ENCODE data around the gene AHCYL2.
"Not testable (repeated sequence)": the region's sequence is repeated elsewhere in the genome, so short reads cannot be mapped to it uniquely, and the experiment has no call there.

Gene AHCYL2

GRCh38 chr7:129439963-129440625 is 215.3 kb downstream of the AHCYL2 start:
- TF ChIP-seq MYC (IDR thresholded peaks at IDR 0.05; ENCODE audit: low read depth, low read length): no peak
- H3K4me3 ChIP-seq (ENCODE audit: low read depth, low read length): no peak overlapping the region
- DNase-seq (ENCODE audit: low read depth): no peak

GRCh38 chr7:129443612-129444011 is 218.8 kb downstream of the AHCYL2 start:
- no peak for TF ChIP-seq CTCF (IDR thresholded peaks at IDR 0.05; ENCODE audit: low read depth, low read length)
- TF ChIP-seq POLR2A (IDR thresholded peaks at IDR 0.05; ENCODE audit: extremely low read depth, insufficient read length): no peak
- no peak for TF ChIP-seq MAX (IDR thresholded peaks at IDR 0.05; ENCODE audit: low read depth, low read length)
- no peak for TF ChIP-seq MYC (IDR thresholded peaks at IDR 0.05; ENCODE audit: low read depth, low read length)
- DNase-seq (ENCODE audit: low read depth): no peak
- H3K4me3 ChIP-seq (ENCODE audit: low read depth, low read length): no peak overlapping the region

- H3K4me3 ChIP-seq (ENCODE audit: low read depth, low read length); DNase-seq (ENCODE audit: low read depth): not testable (repeated sequence)
Measured at GRCh38 chr7:129444776-129445175, 219.9 kb downstream of the AHCYL2 start.

- DNase-seq (ENCODE audit: low read depth): not testable (repeated sequence)
Measured at GRCh38 chr7:129446925-129447324, 222.1 kb downstream of the AHCYL2 start.

GRCh38 chr7:129447445-129447844 is 222.6 kb downstream of the AHCYL2 start:
- H3K4me3 ChIP-seq (ENCODE audit: low read depth, low read length); DNase-seq (ENCODE audit: low read depth): not testable (repeated sequence)

More at GRCh38 chr7:129446925-129447324, 222.1 kb downstream of the AHCYL2 start:
- not testable (repeated sequence) for H3K4me3 ChIP-seq (ENCODE audit: low read depth, low read length)

- not testable (repeated sequence) for DNase-seq (ENCODE audit: low read depth); H3K4me3 ChIP-seq (ENCODE audit: low read depth, low read length)
Measured at GRCh38 chr7:129448608-129449007, 223.8 kb downstream of the AHCYL2 start.

- no peak for DNase-seq (ENCODE audit: low read depth)
- no peak for TF ChIP-seq MYC (IDR thresholded peaks at IDR 0.05; ENCODE audit: low read depth, low read length)
- TF ChIP-seq MAX (IDR thresholded peaks at IDR 0.05; ENCODE audit: low read depth, low read length): no peak
- H3K4me3 ChIP-seq (ENCODE audit: low read depth, low read length): no peak overlapping the region
Measured at GRCh38 chr7:129450295-129450694, 225.5 kb downstream of the AHCYL2 start.

- TF ChIP-seq POLR2A (IDR thresholded peaks at IDR 0.05; ENCODE audit: extremely low read depth, insufficient read length): no peak
- TF ChIP-seq MYC (IDR thresholded peaks at IDR 0.05; ENCODE audit: low read depth, low read length): no peak
- TF ChIP-seq MAX (IDR thresholded peaks at IDR 0.05; ENCODE audit: low read depth, low read length): no peak
- TF ChIP-seq CTCF (IDR thresholded peaks at IDR 0.05; ENCODE audit: low read depth, low read length): no peak
- no peak for DNase-seq (ENCODE audit: low read depth)
- H3K4me3 ChIP-seq (ENCODE audit: low read depth, low read length): no peak overlapping the region
Measured at GRCh38 chr7:129452589-129453231, 227.9 kb downstream of the AHCYL2 start.

GRCh38 chr7:129453510-129454248 is 228.8 kb downstream of the AHCYL2 start:
- no peak overlapping the region for H3K4me3 ChIP-seq (ENCODE audit: low read depth, low read length)
- DNase-seq (ENCODE audit: low read depth): no peak
- TF ChIP-seq MAX (IDR thresholded peaks at IDR 0.05; ENCODE audit: low read depth, low read length) (no peak), CTCF (IDR thresholded peaks at IDR 0.05; ENCODE audit: low read depth, low read length) (no peak), MYC (IDR thresholded peaks at IDR 0.05; ENCODE audit: low read depth, low read length) (no peak), POLR2A (IDR thresholded peaks at IDR 0.05; ENCODE audit: extremely low read depth, insufficient read length) (no peak)

Measured in NB4 (cell line).